Thymus (tissue), 11 donors: ENCODE measurements around the gene TYW1B. TPM values are rescaled to one million over a fixed set of nuclear protein-coding genes. Genes with fewer than 3 reads are reported as not detected.
"Not testable (repeated sequence)": the region's sequence is repeated elsewhere in the genome, so short reads cannot be mapped to it uniquely, and the experiment has no call there.

ENCODE experiments used
- DNase-seq, 9 donors: peaks; one replicate each; pipeline ENCODE4 v3.0.0-alpha.2; 2013; ENCODE audit warnings: low spot score in 9 of 9, low read depth in 6 of 9, missing footprints in 1 of 9
- H3K27ac ChIP-seq, 2 donors: one replicate each; pipeline ENCODE4 v1.5.1; 2013; ENCODE audit warnings: control low read depth in 1 of 2, low read depth in 1 of 2, low read length in 1 of 2, mild to moderate bottlenecking in 1 of 2, moderate library complexity in 1 of 2
- H3K27me3 ChIP-seq, 2 donors: one replicate each; pipeline ENCODE4 v1.5.1; 2013; ENCODE audit warnings: low read length in 1 of 2; ENCODE audit not compliant: control insufficient read depth in 2 of 2, insufficient read depth in 1 of 2
- H3K36me3 ChIP-seq, 2 donors: one replicate each; pipeline ENCODE4 v1.5.1; 2013; ENCODE audit warnings: low read length in 1 of 2, mild to moderate bottlenecking in 1 of 2, moderate library complexity in 1 of 2; ENCODE audit not compliant: control insufficient read depth in 2 of 2, insufficient read depth in 2 of 2
- H3K4me1 ChIP-seq, 2 donors: one replicate each; pipeline ENCODE4 v1.5.1; 2013; ENCODE audit warnings: low read length in 2 of 2; ENCODE audit not compliant: control insufficient read depth in 2 of 2, insufficient read depth in 2 of 2
- H3K4me3 ChIP-seq, 2 donors: one replicate each; pipeline ENCODE4 v1.5.1; 2013; ENCODE audit warnings: low read length in 2 of 2, control low read depth in 1 of 2, mild to moderate bottlenecking in 1 of 2
- H3K9me3 ChIP-seq, 2 donors: one replicate each; pipeline ENCODE4 v1.5.1; 2013; ENCODE audit warnings: low read length in 1 of 2, mild to moderate bottlenecking in 1 of 2; ENCODE audit not compliant: control insufficient read depth in 2 of 2, insufficient read depth in 1 of 2
- WGBS: extraction: QIAGEN DNeasy Blood & Tissue Kit; methylation state at CpG from one replicate; pipeline ENCODE4 v1.1.7; 2013; 5-methylcytosine and 5-hydroxymethylcytosine counted together
- polyA plus RNA-seq: library from polyadenylated mRNA; stranded (reverse); fragments of 200-250 nt; gene quantifications from one replicate; pipeline ENCODE4 v1.2.3, GENCODE V29; 2013
- total RNA-seq: library from RNA; stranded (reverse); fragments of 120-200 nt; gene quantifications from one replicate; pipeline ENCODE4 v1.2.4, GENCODE V29; 2013
- donor health status: healthy.

Gene TYW1B
- total and polyA plus RNA-seq, 2 donors, result 3.0 to 9.7 TPM

DNA sequence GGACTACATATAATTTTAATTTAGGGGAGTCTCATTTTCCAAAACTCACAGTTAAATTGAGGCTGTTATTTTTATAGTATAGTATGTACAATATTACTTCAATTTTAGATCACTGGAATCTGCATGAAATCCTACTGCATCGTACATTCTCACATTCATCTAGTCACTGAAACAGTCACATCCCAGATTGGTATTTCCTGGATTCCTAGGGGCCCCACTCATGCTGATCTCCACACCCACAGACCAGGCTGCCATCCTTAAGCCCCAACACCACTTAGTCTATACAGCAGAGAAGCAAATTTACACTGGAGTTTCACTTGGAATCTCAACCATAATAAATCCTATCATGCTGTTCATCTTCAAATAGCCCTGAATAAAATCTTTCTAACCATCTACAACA lies 26.4 kb downstream of the TYW1B start:
- H3K36me3 ChIP-seq, result peaks cover 9 to 14% of the 10 kb centered on the region in 2 donors
- not testable (repeated sequence) for H3K27ac ChIP-seq, H3K27me3 ChIP-seq, DNase-seq, H3K4me1 ChIP-seq, H3K4me3 ChIP-seq, H3K9me3 ChIP-seq
- WGBS, result 53% methylated on average over 1 of the region's 1 CpG

- H3K27ac ChIP-seq, H3K4me1 ChIP-seq, H3K9me3 ChIP-seq, DNase-seq, H3K4me3 ChIP-seq, H3K27me3 ChIP-seq: not testable (repeated sequence)
- WGBS, result 98% methylated on average over 2 of the region's 2 CpGs
- peaks cover 2 to 11% of the 10 kb centered on the region in 2 donors for H3K36me3 ChIP-seq
Observed at GRCh38 chr7:72795401-72795800, 32.6 kb downstream of the TYW1B start.

DNA sequence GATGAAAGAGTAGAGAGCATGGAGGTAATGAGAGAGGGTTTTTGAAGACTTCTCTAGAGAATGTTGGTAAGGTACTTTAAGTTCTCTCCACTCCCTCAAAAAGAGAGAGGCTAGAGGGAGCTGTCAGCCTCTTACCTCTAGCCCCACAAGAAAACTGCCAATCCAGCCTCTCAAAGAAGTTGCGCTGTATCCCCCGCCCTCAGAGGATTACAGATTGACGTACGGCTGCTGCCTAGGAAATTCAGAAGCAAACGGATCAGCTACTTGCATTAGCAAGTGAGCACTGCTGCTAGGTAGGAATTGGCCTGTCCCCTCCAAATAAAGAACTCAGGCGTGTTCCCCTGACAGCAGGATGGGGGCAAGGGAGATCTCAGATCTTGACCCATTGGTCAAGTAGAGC lies 34.2 kb downstream of the TYW1B start:
- no peak for DNase-seq
- H3K9me3 ChIP-seq, result no peaks in the 10 kb centered on the region
- H3K27me3 ChIP-seq, result no peaks in the 10 kb centered on the region
- WGBS, result 97% methylated on average over 6 of the region's 6 CpGs
- no peak overlapping the region for H3K4me3 ChIP-seq
- no peaks in the 10 kb centered on the region for H3K4me1 ChIP-seq
- no peak overlapping the region for H3K27ac ChIP-seq
- H3K36me3 ChIP-seq, result peaks cover 2 to 11% of the 10 kb centered on the region in 2 donors

DNA sequence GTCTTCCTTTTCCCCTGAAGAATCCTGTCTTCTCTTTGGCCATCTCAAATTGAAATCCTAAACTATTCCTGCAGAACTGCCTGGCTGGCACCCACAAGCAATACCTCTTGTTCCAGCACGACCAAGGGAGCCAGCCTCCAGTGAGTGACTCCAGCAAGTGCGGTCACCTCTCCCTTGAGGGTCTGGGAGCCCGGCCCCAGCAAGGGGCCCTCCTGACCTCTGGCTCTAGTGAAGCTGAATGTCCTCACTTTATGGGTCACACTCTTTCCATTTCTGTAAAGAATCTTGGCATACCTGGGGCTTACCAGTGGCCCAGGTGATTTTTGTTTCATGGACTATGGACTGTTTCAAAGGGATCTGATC lies 37.3 kb downstream of the TYW1B start:
- WGBS, result 100% methylated on average over 3 of the region's 3 CpGs
- not testable (repeated sequence) for H3K4me1 ChIP-seq, H3K4me3 ChIP-seq, H3K27me3 ChIP-seq, H3K27ac ChIP-seq, H3K36me3 ChIP-seq, DNase-seq, H3K9me3 ChIP-seq

DNA sequence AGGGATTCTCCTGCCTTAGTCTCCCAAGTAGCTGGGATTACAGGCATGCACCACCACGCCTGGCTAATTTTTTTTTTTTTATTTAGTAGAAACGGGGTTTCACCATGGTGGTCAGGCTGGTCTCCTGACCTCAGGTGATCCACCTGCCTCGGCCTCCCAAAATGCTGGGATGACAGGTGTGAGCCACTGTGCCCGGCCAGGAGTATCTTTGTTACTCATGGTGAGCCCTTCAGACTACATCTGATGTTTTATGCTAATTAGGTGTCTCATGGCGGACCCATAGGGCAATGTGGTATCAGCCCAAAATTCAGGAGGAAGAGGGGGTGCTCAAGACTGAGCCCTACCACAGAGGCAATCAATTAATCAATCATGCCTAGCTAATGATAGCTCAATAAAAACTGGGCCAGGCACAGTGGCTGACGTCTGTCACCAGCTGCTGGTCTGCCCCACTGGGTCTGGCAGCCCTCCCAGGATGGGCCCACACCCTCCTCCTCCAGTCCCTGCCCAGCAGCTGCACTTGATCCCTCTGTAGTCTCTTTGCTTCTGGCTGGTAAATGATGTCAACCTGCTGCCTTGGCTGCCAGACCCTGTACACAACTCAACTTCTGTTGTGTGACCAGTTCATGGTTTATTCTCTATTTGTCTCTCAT lies 37.8 kb downstream of the TYW1B start:
- H3K4me3 ChIP-seq, H3K9me3 ChIP-seq, H3K27me3 ChIP-seq, H3K27ac ChIP-seq, H3K4me1 ChIP-seq, H3K36me3 ChIP-seq, DNase-seq: not testable (repeated sequence)
- 95% methylated on average over 6 of the region's 6 CpGs for WGBS

DNA sequence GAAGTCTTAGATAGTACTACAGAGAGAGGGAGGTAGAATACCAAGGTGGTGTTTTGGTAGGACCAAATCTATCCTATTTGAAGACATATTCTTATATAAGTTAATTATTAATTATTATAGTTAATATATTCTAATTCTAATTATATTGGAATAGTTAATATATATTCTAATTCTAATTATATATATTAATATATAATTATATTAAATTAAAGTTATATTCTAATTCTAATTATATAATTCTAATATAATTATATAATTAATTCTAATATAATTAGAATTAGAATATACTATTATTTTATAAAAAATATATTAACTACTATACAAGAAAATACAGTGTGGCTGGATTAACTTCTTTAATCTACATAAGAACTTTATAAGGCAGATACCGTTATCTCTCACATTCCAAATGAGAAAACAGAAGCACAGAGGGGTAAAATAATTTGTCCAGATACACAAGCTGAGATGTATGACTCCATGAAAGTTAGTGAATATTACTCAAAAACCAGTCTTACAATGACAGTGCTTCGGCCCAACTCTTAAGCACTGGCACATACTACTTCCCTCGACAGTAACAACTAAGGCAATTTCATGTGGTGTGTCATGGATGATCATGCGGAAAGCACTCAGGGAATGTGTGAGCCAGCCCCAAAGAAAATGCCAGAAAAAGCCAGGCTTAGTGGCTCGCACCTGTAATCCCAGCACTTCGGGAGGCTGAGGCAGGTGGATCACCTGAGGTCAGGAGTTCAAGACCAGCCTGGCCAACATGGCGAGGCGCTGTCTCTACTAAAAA lies 42.6 kb downstream of the TYW1B start:
- no peak for DNase-seq
- 97% methylated on average over 8 of the region's 8 CpGs for WGBS
- H3K4me3 ChIP-seq, result no peak overlapping the region
- H3K27ac ChIP-seq, result no peak overlapping the region
- H3K4me1 ChIP-seq, result no peaks in the 10 kb centered on the region
- H3K9me3 ChIP-seq, result no peaks in the 10 kb centered on the region
- H3K36me3 ChIP-seq, result no peaks in the 10 kb centered on the region
- no peaks in the 10 kb centered on the region for H3K27me3 ChIP-seq

DNA sequence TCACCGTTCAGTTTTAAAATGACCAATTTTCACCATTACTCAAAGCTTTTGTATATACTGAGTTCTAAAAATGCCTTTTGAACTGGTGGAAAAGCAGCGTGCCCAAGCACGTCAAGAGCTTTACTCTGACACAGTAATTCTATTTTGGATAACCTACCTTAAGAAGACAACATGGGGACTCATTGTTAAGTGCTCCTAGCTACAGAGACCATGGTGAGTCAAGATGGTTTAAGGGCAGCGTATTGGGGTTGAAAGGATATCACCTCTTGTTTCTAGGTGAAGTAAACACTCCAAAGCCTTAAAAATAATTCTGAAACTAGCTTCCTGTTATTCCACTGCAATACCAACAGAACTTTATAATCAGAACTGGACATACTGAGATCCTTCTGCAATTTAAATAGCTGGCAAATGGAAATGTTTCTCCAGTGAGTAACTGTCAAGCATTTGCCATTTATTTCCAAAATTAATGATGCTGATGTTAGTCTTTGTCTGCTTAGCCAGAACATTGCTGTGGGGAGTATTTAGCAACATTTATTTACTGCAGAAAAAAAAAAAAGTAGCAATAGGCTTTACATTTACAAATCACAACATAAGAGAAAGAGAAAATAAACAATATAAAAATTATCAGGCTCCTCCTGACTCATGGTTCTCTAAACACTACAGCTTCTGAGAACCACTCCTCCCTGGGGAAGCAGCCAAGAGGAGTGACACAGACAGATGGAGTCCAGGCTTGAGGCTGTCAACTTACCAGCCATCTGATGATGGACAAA lies 44.2 kb downstream of the TYW1B start:
- not testable (repeated sequence) for H3K27me3 ChIP-seq, H3K9me3 ChIP-seq, H3K4me1 ChIP-seq, H3K36me3 ChIP-seq, H3K27ac ChIP-seq, H3K4me3 ChIP-seq, DNase-seq
- 75% methylated on average over 4 of the region's 4 CpGs for WGBS

- Histone ChIP-seq H3K9me3 (no peaks in the 10 kb centered on the region), H3K27me3 (no peaks in the 10 kb centered on the region), H3K27ac (no peak overlapping the region), H3K36me3 (no peaks in the 10 kb centered on the region), H3K4me1 (no peaks in the 10 kb centered on the region), H3K4me3 (no peak overlapping the region)
- no peak for DNase-seq
- 98% methylated on average over 6 of the region's 6 CpGs for WGBS
Observed at GRCh38 chr7:72781631-72782030, 46.4 kb downstream of the TYW1B start.

GRCh38 chr7:72781161-72781560 lies 46.8 kb downstream of the TYW1B start:
- DNase-seq, result no peak
- no peak overlapping the region for H3K4me3 ChIP-seq
- 97% methylated on average over 8 of the region's 8 CpGs for WGBS
- H3K9me3 ChIP-seq, result no peaks in the 10 kb centered on the region
- H3K27me3 ChIP-seq, result no peaks in the 10 kb centered on the region
- no peak overlapping the region for H3K27ac ChIP-seq
- no peaks in the 10 kb centered on the region for H3K36me3 ChIP-seq
- H3K4me1 ChIP-seq, result no peaks in the 10 kb centered on the region
